Hepatocyte (in vitro differentiated cells): ENCODE measurements around the gene PKIB. TPM values are rescaled to one million over a fixed set of nuclear protein-coding genes. Genes with fewer than 3 reads are reported as not detected.

Source experiments
- DNase-seq: peaks from one replicate; pipeline ENCODE4 v3.0.0-alpha.2; 2016; ENCODE audit warnings: low spot score
- H2AFZ ChIP-seq: fragments of 200-600 bp; sonication (generic); 2 replicates; pipeline ENCODE4 v1.6.0; 2016; ENCODE audit warnings: antibody characterized with exemption, mild to moderate bottlenecking
- H3K27ac ChIP-seq: fragments of 200-600 bp; sonication (generic); 2 replicates; pipeline ENCODE4 v1.5.1; 2016; ENCODE audit warnings: mild to moderate bottlenecking
- H3K27me3 ChIP-seq: fragments of 200-600 bp; sonication (generic); 2 replicates; pipeline ENCODE4 v1.6.1; 2016
- H3K36me3 ChIP-seq: fragments of 200-600 bp; sonication (generic); replicated peaks from 2 replicates; pipeline ENCODE4 v1.5.1; 2016; ENCODE audit warnings: low read depth; ENCODE audit not compliant: insufficient read depth
- H3K4me1 ChIP-seq: fragments of 200-600 bp; sonication (generic); 2 replicates; pipeline ENCODE4 v1.5.1; 2016; ENCODE audit warnings: mild to moderate bottlenecking, moderate library complexity; ENCODE audit not compliant: insufficient read depth
- H3K4me2 ChIP-seq: fragments of 200-600 bp; sonication (generic); 2 replicates; pipeline ENCODE4 v1.6.0; 2016
- H3K4me3 ChIP-seq: fragments of 200-600 bp; sonication (generic); 2 replicates; pipeline ENCODE4 v1.5.1; 2016; ENCODE audit warnings: mild to moderate bottlenecking
- H3K79me2 ChIP-seq: fragments of 200-600 bp; sonication (generic); 2 replicates; pipeline ENCODE4 v1.6.0; 2017; ENCODE audit warnings: mild to moderate bottlenecking
- H3K9me2 ChIP-seq: fragments of 200-600 bp; sonication (generic); replicated peaks from 2 replicates; pipeline ENCODE4 v1.6.0; 2017; ENCODE audit warnings: mild to moderate bottlenecking; ENCODE audit not compliant: insufficient read depth
- H3K9me3 ChIP-seq: fragments of 200-600 bp; sonication (generic); 2 replicates; pipeline ENCODE4 v1.5.1; 2016; ENCODE audit warnings: low read depth, mild to moderate bottlenecking
- H4K20me1 ChIP-seq: fragments of 200-600 bp; sonication (generic); 2 replicates; pipeline ENCODE4 v1.6.0; 2016; ENCODE audit warnings: mild to moderate bottlenecking; ENCODE audit not compliant: insufficient read depth, poor library complexity, severe bottlenecking
- CTCF ChIP-seq: fragments of 200-600 bp; sonication (generic); IDR thresholded peaks from 2 replicates; pipeline ENCODE4 v1.5.1; 2016; ENCODE audit warnings: antibody characterized with exemption, mild to moderate bottlenecking; ENCODE audit not compliant: poor library complexity
- EZH2 ChIP-seq: fragments of 200-600 bp; sonication (generic); IDR thresholded peaks from 2 replicates; pipeline ENCODE4 v1.6.1; 2016; ENCODE audit warnings: antibody characterized with exemption, mild to moderate bottlenecking, borderline replicate concordance
- EZH2phosphoT487 ChIP-seq: fragments of 200-600 bp; sonication (generic); IDR thresholded peaks from one replicate; pipeline ENCODE4 v1.6.1; 2018; ENCODE audit warnings: antibody characterized with exemption, mild to moderate bottlenecking, low read depth, moderate library complexity; ENCODE audit not compliant: unreplicated experiment, severe bottlenecking
- WGBS: methylation state at CpG from one replicate; pipeline ENCODE4 v1.1.6; 2016; ENCODE audit warnings: low lambda C conversion rate; ENCODE audit errors: missing lambda C conversion rate; 5-methylcytosine and 5-hydroxymethylcytosine counted together
- polyA plus RNA-seq: library from polyadenylated mRNA; unstranded; fragments of >200 nt; fragmentation: Nextera tagmentation; extraction: Ambion mirVana; gene quantifications from 2 replicates; pipeline ENCODE4 v1.2.1, GENCODE V29; 2016
- total RNA-seq: library from RNA; depleted of rRNA; stranded (reverse); fragments of >200 nt; gene quantifications from 2 replicates; pipeline ENCODE4 v1.2.3, GENCODE V29; 2014

Gene PKIB
- total and polyA plus RNA-seq, 2 experiments from 2014 or later = 73.8 to 144 TPM

GRCh38 chr6:122692807-122693580, 82.8 kb downstream of the PKIB start:
- no peak for DNase-seq
- Histone ChIP-seq H3K79me2 (no peaks in the 10 kb centered on the region), H4K20me1 (no peaks in the 10 kb centered on the region), H3K27me3 (no peaks in the 10 kb centered on the region), H3K36me3 (no peaks in the 10 kb centered on the region), H3K27ac (no peak overlapping the region), H3K4me2 (no peak overlapping the region), H3K9me3 (peaks cover 4% of the 10 kb centered on the region), H3K4me1 (no peaks in the 10 kb centered on the region), H2AFZ (no peak overlapping the region), H3K9me2 (no peaks in the 10 kb centered on the region), H3K4me3 (no peak overlapping the region)
- WGBS = 93% methylated on average over 4 of the region's 4 CpGs
- no peak for TF ChIP-seq EZH2phosphoT487

- Histone ChIP-seq H4K20me1 (no peaks in the 10 kb centered on the region), H3K36me3 (no peaks in the 10 kb centered on the region), H3K4me3 (no peak overlapping the region), H3K27me3 (no peaks in the 10 kb centered on the region), H3K9me3 (peaks cover 4% of the 10 kb centered on the region), H3K4me1 (no peaks in the 10 kb centered on the region), H3K4me2 (no peak overlapping the region), H3K9me2 (no peaks in the 10 kb centered on the region), H3K27ac (no peak overlapping the region), H3K79me2 (no peaks in the 10 kb centered on the region), H2AFZ (no peak overlapping the region)
- no peak for TF ChIP-seq CTCF
- TF ChIP-seq EZH2 = no peak
- no peak for TF ChIP-seq EZH2phosphoT487
- 100% methylated on average over 1 of the region's 1 CpG for WGBS
- no peak for DNase-seq
These were observed 83.9 kb downstream of the PKIB start for GRCh38 chr6:122694075-122694474.

- no peak for TF ChIP-seq CTCF
- TF ChIP-seq EZH2phosphoT487 = no peak
- WGBS = 78% methylated on average over 3 of the region's 3 CpGs
- Histone ChIP-seq H3K4me2 (no peak overlapping the region), H3K36me3 (no peaks in the 10 kb centered on the region), H3K4me1 (no peaks in the 10 kb centered on the region), H3K9me3 (peaks cover 4% of the 10 kb centered on the region), H3K79me2 (no peaks in the 10 kb centered on the region), H3K27me3 (no peaks in the 10 kb centered on the region), H2AFZ (no peak overlapping the region), H4K20me1 (no peaks in the 10 kb centered on the region), H3K9me2 (no peaks in the 10 kb centered on the region), H3K4me3 (no peak overlapping the region), H3K27ac (no peak overlapping the region)
- no peak for DNase-seq
These were observed 84.4 kb downstream of the PKIB start for GRCh38 chr6:122694602-122695001.

- DNase-seq = no peak
- Histone ChIP-seq H3K36me3 (no peaks in the 10 kb centered on the region), H2AFZ (no peak overlapping the region), H3K9me3 (peaks cover 1% of the 10 kb centered on the region), H4K20me1 (no peaks in the 10 kb centered on the region), H3K27ac (no peak overlapping the region), H3K9me2 (no peaks in the 10 kb centered on the region), H3K79me2 (no peaks in the 10 kb centered on the region), H3K27me3 (no peaks in the 10 kb centered on the region), H3K4me2 (no peak overlapping the region), H3K4me3 (no peak overlapping the region), H3K4me1 (no peaks in the 10 kb centered on the region)
- TF ChIP-seq EZH2 = no peak
- no peak for TF ChIP-seq CTCF
- no peak for TF ChIP-seq EZH2phosphoT487
- 98% methylated on average over 3 of the region's 3 CpGs for WGBS
These were observed 85.0 kb downstream of the PKIB start for GRCh38 chr6:122695188-122695587.
